ENCODE measurements around the gene MANBA.

Gene MANBA

DNA sequence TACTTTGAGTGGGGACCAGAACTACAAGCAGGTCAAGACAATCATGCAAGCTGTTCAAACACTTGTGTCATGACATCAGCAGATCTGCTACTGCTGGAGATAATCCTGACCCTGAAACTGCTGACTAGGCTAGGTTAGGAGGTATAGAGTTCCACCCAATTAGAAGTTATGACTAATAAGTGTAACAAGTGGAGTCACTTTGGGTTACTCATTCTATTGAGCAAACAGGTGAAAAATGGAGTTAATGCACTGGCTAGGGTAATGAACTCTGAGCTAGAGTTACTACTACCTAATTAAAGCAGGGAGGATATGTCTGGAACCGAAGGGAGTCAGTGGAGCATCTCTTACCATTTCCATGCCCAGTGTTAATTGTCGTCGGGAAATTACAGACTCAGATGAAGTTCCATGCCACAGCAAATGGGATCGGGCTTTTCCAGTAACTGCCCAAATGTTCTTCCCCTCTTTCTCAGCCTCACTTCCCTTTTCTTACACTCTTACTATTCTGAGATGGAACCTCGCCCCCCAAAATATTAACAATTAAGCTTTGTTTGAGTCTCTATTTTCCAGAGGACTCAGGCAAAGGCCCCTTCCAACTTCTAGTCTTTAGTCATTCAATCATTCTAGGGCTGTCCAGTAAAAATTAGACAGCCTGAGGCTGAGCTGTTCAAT is 19.8 kb upstream of the MANBA start (continued):
- no peak for TF ChIP-seq ZNF514 (tag by site-specific recombination; IDR thresholded peaks at IDR 0.05)

GRCh38 chr4:102779204-102779603 is 18.4 kb upstream of the MANBA start:
- ChIA-PET CTCF (no interaction called here), POLR2A (interaction anchor here (1.3 kb wide), 1 partner anchor 18 kb away, joined by 5 read pairs; the partner anchor contains the start of gene MANBA)
- 0 out of 2 replicates have a peak, but pooled peaks cover 2% of the 10 kb centered on the region for H3K4me1 ChIP-seq (ENCODE audit: control insufficient read depth, insufficient read depth, low read length)
- H3K36me3 ChIP-seq (ENCODE audit: control insufficient read depth in 2 of 2, insufficient read depth in 1 of 2, low read length in 2 of 2) = no peaks in the 10 kb centered on the region
- no peaks in the 10 kb centered on the region for H3K9me3 ChIP-seq (ENCODE audit: control insufficient read depth, insufficient read depth, low read depth, low read length)
- TF ChIP-seq ZNF214 (tag by site-specific recombination; IDR thresholded peaks at IDR 0.05; ENCODE audit: borderline replicate concordance) (no peak), ZNF341 (tag by site-specific recombination; IDR thresholded peaks at IDR 0.05; ENCODE audit: low read depth) (no peak), ZFP37 (tag by site-specific recombination; IDR thresholded peaks at IDR 0.05) (no peak), ZNF16 (tag by site-specific recombination; IDR thresholded peaks at IDR 0.05; ENCODE audit: low read depth) (no peak), ZSCAN30 (tag by site-specific recombination; IDR thresholded peaks at IDR 0.05) (no peak), KLF8 (tag by site-specific recombination; IDR thresholded peaks at IDR 0.05) (no peak), SCRT2 (tag by site-specific recombination; IDR thresholded peaks at IDR 0.05) (no peak), ZIC2 (tag by site-specific recombination; IDR thresholded peaks at IDR 0.05) (no peak), ZNF24 (tag by site-specific recombination; IDR thresholded peaks at IDR 0.05) (no peak), ZBTB44 (tag by site-specific recombination; IDR thresholded peaks at IDR 0.05) (no peak), ZNF311 (tag by site-specific recombination; IDR thresholded peaks at IDR 0.05; ENCODE audit: borderline replicate concordance) (no peak), ZNF658 (tag by site-specific recombination; IDR thresholded peaks at IDR 0.05) (no peak), OSR2 (tag by site-specific recombination; IDR thresholded peaks at IDR 0.05) (no peak), YY1 (tag by site-specific recombination; IDR thresholded peaks at IDR 0.05) (no peak), ZFP41 (tag by site-specific recombination; IDR thresholded peaks at IDR 0.05; ENCODE audit: borderline replicate concordance) (no peak)
- TF ChIP-seq, protein P1, sequence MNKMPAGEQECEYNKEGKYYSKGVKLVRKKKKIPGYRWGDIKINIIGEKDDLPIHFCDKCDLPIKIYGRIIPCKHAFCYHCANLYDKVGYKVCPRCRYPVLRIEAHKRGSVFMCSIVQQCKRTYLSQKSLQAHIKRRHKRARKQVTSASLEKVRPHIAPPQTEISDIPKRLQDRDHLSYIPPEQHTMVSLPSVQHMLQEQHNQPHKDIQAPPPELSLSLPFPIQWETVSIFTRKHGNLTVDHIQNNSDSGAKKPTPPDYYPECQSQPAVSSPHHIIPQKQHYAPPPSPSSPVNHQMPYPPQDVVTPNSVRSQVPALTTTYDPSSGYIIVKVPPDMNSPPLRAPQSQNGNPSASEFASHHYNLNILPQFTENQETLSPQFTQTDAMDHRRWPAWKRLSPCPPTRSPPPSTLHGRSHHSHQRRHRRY (tag by site-specific recombination; IDR thresholded peaks at IDR 0.05) = no peak
- TF ChIP-seq, protein P2, sequence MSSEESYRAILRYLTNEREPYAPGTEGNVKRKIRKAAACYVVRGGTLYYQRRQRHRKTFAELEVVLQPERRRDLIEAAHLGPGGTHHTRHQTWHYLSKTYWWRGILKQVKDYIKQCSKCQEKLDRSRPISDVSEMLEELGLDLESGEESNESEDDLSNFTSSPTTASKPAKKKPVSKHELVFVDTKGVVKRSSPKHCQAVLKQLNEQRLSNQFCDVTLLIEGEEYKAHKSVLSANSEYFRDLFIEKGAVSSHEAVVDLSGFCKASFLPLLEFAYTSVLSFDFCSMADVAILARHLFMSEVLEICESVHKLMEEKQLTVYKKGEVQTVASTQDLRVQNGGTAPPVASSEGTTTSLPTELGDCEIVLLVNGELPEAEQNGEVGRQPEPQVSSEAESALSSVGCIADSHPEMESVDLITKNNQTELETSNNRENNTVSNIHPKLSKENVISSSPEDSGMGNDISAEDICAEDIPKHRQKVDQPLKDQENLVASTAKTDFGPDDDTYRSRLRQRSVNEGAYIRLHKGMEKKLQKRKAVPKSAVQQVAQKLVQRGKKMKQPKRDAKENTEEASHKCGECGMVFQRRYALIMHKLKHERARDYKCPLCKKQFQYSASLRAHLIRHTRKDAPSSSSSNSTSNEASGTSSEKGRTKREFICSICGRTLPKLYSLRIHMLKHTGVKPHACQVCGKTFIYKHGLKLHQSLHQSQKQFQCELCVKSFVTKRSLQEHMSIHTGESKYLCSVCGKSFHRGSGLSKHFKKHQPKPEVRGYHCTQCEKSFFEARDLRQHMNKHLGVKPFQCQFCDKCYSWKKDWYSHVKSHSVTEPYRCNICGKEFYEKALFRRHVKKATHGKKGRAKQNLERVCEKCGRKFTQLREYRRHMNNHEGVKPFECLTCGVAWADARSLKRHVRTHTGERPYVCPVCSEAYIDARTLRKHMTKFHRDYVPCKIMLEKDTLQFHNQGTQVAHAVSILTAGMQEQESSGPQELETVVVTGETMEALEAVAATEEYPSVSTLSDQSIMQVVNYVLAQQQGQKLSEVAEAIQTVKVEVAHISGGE (tag by site-specific recombination; conservative IDR thresholded peaks at IDR 0.05; ENCODE audit: low read depth) = no peak
- TF ChIP-seq, protein P3, sequence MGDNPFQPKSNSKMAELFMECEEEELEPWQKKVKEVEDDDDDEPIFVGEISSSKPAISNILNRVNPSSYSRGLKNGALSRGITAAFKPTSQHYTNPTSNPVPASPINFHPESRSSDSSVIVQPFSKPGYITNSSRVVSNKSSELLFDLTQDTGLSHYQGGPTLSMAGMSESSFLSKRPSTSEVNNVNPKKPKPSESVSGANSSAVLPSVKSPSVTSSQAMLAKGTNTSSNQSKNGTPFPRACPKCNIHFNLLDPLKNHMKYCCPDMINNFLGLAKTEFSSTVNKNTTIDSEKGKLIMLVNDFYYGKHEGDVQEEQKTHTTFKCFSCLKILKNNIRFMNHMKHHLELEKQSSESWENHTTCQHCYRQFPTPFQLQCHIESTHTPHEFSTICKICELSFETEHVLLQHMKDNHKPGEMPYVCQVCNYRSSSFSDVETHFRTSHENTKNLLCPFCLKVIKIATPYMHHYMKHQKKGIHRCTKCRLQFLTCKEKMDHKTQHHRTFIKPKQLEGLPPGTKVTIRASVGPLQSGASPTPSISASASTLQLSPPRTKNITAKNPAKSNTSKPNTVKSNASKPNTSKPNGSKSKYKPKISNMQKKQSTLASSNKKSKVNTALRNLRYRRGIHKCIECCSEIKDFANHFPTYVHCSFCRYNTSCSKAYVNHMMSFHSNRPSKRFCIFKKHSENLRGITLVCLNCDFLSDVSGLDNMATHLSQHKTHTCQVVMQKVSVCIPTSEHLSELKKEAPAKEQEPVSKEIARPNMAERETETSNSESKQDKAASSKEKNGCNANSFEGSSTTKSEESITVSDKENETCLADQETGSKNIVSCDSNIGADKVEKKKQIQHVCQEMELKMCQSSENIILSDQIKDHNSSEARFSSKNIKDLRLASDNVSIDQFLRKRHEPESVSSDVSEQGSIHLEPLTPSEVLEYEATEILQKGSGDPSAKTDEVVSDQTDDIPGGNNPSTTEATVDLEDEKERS (tag by site-specific recombination; IDR thresholded peaks at IDR 0.05) = no peak
- H3K27ac ChIP-seq (ENCODE audit: extremely low read depth, low read depth, low read length) = no peak overlapping the region
- no peak overlapping the region for H3K4me3 ChIP-seq (ENCODE audit: low read depth, low read length)
